ENCODE data around the gene RBMS3.

- no peak for TF ChIP-seq CTCF (CRISPR knock-in tag; IDR thresholded peaks at IDR 0.05)
- TF ChIP-seq ZNF33B (CRISPR knock-in tag; IDR thresholded peaks at IDR 0.05) = no peak
Observed at GRCh38 chr3:29503314-29503713, 222.4 kb downstream of the RBMS3 start.
